RWPE1 (cell line): ENCODE results near the gene ABCA9.

Experiments
- CTCF ChIA-PET: fragments of 350-600 bp; sonication (Branson Sonifier 250); formaldehyde crosslinking; extraction: SDS; loops from one replicate; lab custom pipeline; 2021; lab: Yijun Ruan, JAX
- POLR2A ChIA-PET: fragments of 400-600 bp; formaldehyde crosslinking; extraction: SDS; loops from one replicate; lab custom pipeline; 2020; ENCODE audit warnings: antibody characterized with exemption; ENCODE audit not compliant: low non-redundant PET; lab: Yijun Ruan, JAX
- DNase-seq: peaks from one replicate; pipeline ENCODE4 v3.0.0; 2012; ENCODE audit warnings: low spot score
- H3K27ac ChIP-seq: fragments of 450-650 bp; 2 replicates; pipeline ENCODE4 v1.5.1; 2017
- CTCF ChIP-seq: fragments of 450-650 bp; conservative IDR thresholded peaks from 2 replicates; pipeline ENCODE4 v1.5.1; 2017; ENCODE audit warnings: low read depth, mild to moderate bottlenecking

The ABCA9 gene

GRCh38 chr17:69061721-69062556, 1.2 kb upstream of the ABCA9 start:
- no peak for TF ChIP-seq CTCF
- no peak overlapping the region for H3K27ac ChIP-seq
- ChIA-PET CTCF (no interaction called here), POLR2A (no interaction called here)
- no peak for DNase-seq

- no peak for TF ChIP-seq CTCF
- ChIA-PET POLR2A (no interaction called here), CTCF (no interaction called here)
- DNase-seq: no peak
- no peak overlapping the region for H3K27ac ChIP-seq
Observed at GRCh38 chr17:69059458-69060175, 1.1 kb downstream of the ABCA9 start.

- H3K27ac ChIP-seq: no peak overlapping the region
- DNase-seq: no peak
- ChIA-PET CTCF (no interaction called here), POLR2A (no interaction called here)
- TF ChIP-seq CTCF: no peak
Observed at GRCh38 chr17:69058165-69058564, 2.6 kb downstream of the ABCA9 start.

- POLR2A ChIA-PET: no interaction called here
- no peak for DNase-seq
- no peak for TF ChIP-seq CTCF
- no peak overlapping the region for H3K27ac ChIP-seq
- CTCF ChIA-PET: no interaction called here
Observed at GRCh38 chr17:69057280-69057679, 3.4 kb downstream of the ABCA9 start.

GRCh38 chr17:69056179-69056823, 4.4 kb downstream of the ABCA9 start:
- no peak for DNase-seq
- ChIA-PET CTCF (interaction anchor here (0.6 kb wide), 1 partner anchor 155 kb away, joined by 6 read pairs; no protein-coding TSS in a partner anchor), POLR2A (no interaction called here)
- TF ChIP-seq CTCF: no peak
- H3K27ac ChIP-seq: no peak overlapping the region

GRCh38 chr17:69055334-69055733, 5.4 kb downstream of the ABCA9 start:
- TF ChIP-seq CTCF: no peak
- no peak for DNase-seq
- no peak overlapping the region for H3K27ac ChIP-seq
- POLR2A ChIA-PET: no interaction called here
- CTCF ChIA-PET: no interaction called here
